ENCODE measurements around the gene EYA3.

The EYA3 gene

GRCh38 chr1:27940870-27941560, 147.4 kb downstream of the EYA3 start:
- no peak for TF ChIP-seq CTCF (IDR thresholded peaks at IDR 0.05; ENCODE audit: low read depth, low read length, poor library complexity, severe bottlenecking)
- no peak for TF ChIP-seq EZH2phosphoT487 (IDR thresholded peaks at IDR 0.05; ENCODE audit: borderline replicate concordance, low read length)
- Histone ChIP-seq H3K79me2 (ENCODE audit: control insufficient read depth, low read length) (no peaks in the 10 kb centered on the region), H3F3A (ENCODE audit: control insufficient read depth, insufficient read depth) (no peaks in the 10 kb centered on the region), H3K9me2 (replicated peaks; ENCODE audit: control insufficient read depth, low read length) (no peaks in the 10 kb centered on the region), H3K4me1 (ENCODE audit: control insufficient read depth, low read length) (peaks cover 4% of the 10 kb centered on the region), H3K27me3 (ENCODE audit: control insufficient read depth, low read length) (peaks cover 1% of the 10 kb centered on the region; the same call in 1 of the 2 replicates), H3K27ac (ENCODE audit: low read depth, low read length) (no peak overlapping the region), H3K9me3 (ENCODE audit: control insufficient read depth, insufficient read depth, low read length) (no peaks in the 10 kb centered on the region), H4K20me1 (ENCODE audit: control insufficient read depth, insufficient read depth, low read depth, low read length) (no peaks in the 10 kb centered on the region), H3K4me3 (ENCODE audit: low read length) (no peak overlapping the region), H3K36me3 (ENCODE audit: control insufficient read depth, low read length) (no peaks in the 10 kb centered on the region), H3K4me2 (ENCODE audit: low read length) (no peak overlapping the region)

GRCh38 chr1:27940297-27940696, 148.1 kb downstream of the EYA3 start:
- peak; percentile 79 for TF ChIP-seq CTCF (IDR thresholded peaks at IDR 0.05; ENCODE audit: low read depth, low read length, poor library complexity, severe bottlenecking)
- no peak for TF ChIP-seq EZH2phosphoT487 (IDR thresholded peaks at IDR 0.05; ENCODE audit: borderline replicate concordance, low read length)
- H3K4me1 ChIP-seq (ENCODE audit: control insufficient read depth, low read length) = peaks cover 4% of the 10 kb centered on the region
- no peaks in the 10 kb centered on the region for H3K36me3 ChIP-seq (ENCODE audit: control insufficient read depth, low read length)
- H4K20me1 ChIP-seq (ENCODE audit: control insufficient read depth, insufficient read depth, low read depth, low read length) = no peaks in the 10 kb centered on the region
- H3K27ac ChIP-seq (ENCODE audit: low read depth, low read length) = no peak overlapping the region
- H3K9me3 ChIP-seq (ENCODE audit: control insufficient read depth, insufficient read depth, low read length) = no peaks in the 10 kb centered on the region
- H3K4me3 ChIP-seq (ENCODE audit: low read length) = no peak overlapping the region
- peaks cover 9% of the 10 kb centered on the region for H3K27me3 ChIP-seq (ENCODE audit: control insufficient read depth, low read length)
- no peak overlapping the region for H3K4me2 ChIP-seq (ENCODE audit: low read length)
- no peaks in the 10 kb centered on the region for H3K79me2 ChIP-seq (ENCODE audit: control insufficient read depth, low read length)
- no peaks in the 10 kb centered on the region for H3F3A ChIP-seq (ENCODE audit: control insufficient read depth, insufficient read depth)
- no peaks in the 10 kb centered on the region for H3K9me2 ChIP-seq (replicated peaks; ENCODE audit: control insufficient read depth, low read length)

- Histone ChIP-seq H3K4me2 (ENCODE audit: low read length) (no peak overlapping the region), H3K9me3 (ENCODE audit: control insufficient read depth, insufficient read depth, low read length) (no peaks in the 10 kb centered on the region), H3K27me3 (ENCODE audit: control insufficient read depth, low read length) (peaks cover 16% of the 10 kb centered on the region), H3K4me3 (ENCODE audit: low read length) (no peak overlapping the region), H4K20me1 (ENCODE audit: control insufficient read depth, insufficient read depth, low read depth, low read length) (no peaks in the 10 kb centered on the region), H3K36me3 (ENCODE audit: control insufficient read depth, low read length) (no peaks in the 10 kb centered on the region), H3F3A (ENCODE audit: control insufficient read depth, insufficient read depth) (no peaks in the 10 kb centered on the region), H3K4me1 (ENCODE audit: control insufficient read depth, low read length) (peaks cover 12% of the 10 kb centered on the region), H3K27ac (ENCODE audit: low read depth, low read length) (no peak overlapping the region), H3K9me2 (replicated peaks; ENCODE audit: control insufficient read depth, low read length) (no peaks in the 10 kb centered on the region), H3K79me2 (ENCODE audit: control insufficient read depth, low read length) (no peaks in the 10 kb centered on the region)
- TF ChIP-seq EZH2phosphoT487 (IDR thresholded peaks at IDR 0.05; ENCODE audit: borderline replicate concordance, low read length) (no peak), CTCF (IDR thresholded peaks at IDR 0.05; ENCODE audit: low read depth, low read length, poor library complexity, severe bottlenecking) (no peak)
Observed at GRCh38 chr1:27938488-27938887, 149.9 kb downstream of the EYA3 start.

Measured in DOHH2 (cell line).